GM19397 (cell line): ENCODE data around the gene RBP3.

ENCODE experiments used
- ATAC-seq: cut with Tn5 transposase; IDR thresholded peaks from one replicate; pipeline ENCODE4 v1.9.1; 2021; ENCODE audit warnings: mild to moderate bottlenecking, moderate library complexity; ENCODE audit not compliant: unreplicated experiment

The RBP3 gene

GRCh38 chr10:47348138-47348651 is at the start of gene RBP3:
RBP3 (plus strand) TSS chr10:47348363; CDS start chr10:47348485, 122 bp downstream.
- no peak for ATAC-seq

GRCh38 chr10:47298715-47299114 is 49.4 kb upstream of the RBP3 start:
- ATAC-seq = no peak

- ATAC-seq = no peak
Measured at GRCh38 chr10:47299611-47300428, 48.3 kb upstream of the RBP3 start, which contains the start of gene GDF10. GDF10 (plus strand) TSS chr10:47300197; CDS start chr10:47300652, 455 bp downstream.

- ATAC-seq = no peak
Measured at GRCh38 chr10:47300429-47300931, 47.7 kb upstream of the RBP3 start.

GRCh38 chr10:47301833-47302232 is 46.3 kb upstream of the RBP3 start:
- ATAC-seq = no peak

DNA sequence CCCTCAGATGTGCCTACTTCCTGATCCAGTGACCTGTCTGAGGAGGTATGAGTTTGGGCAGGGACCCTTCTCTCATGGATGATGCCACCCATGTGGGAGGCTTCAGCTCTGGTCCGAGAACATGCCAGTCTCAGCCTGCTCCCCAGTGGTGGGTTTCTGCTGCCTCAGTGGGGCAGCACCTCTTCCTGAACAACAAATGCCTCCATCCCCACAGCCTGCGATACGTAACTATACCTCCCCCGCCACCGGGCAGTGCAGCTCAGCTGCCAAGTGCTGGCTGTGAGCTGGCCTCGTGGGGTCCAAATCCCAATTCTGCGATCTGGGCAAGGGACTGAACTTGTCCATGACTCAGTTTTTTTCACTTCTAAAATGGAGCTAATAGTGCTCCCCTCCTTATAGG is 45.1 kb upstream of the RBP3 start:
- no peak for ATAC-seq

- no peak for ATAC-seq
Measured at GRCh38 chr10:47303866-47304265, 44.3 kb upstream of the RBP3 start.

DNA sequence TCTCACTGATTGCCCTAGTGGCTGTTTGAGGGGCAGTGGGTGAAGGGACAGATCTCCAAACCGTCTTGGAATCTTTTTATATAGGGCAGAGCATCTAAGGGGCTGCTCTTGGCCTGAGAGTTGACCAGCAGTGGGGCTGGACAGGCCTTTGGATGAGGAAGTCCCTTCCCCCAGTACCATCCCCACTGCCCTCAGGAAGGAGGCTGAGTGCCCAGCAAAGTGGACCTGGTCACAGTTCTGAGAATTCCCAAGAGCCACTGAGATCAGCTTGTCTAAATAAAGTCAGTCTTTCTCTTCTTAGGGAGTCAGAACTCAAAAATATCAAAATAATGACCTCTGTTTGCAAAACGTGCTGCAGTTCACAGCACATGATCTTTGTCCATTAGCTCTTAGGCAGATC is 42.6 kb upstream of the RBP3 start:
- ATAC-seq = no peak

DNA sequence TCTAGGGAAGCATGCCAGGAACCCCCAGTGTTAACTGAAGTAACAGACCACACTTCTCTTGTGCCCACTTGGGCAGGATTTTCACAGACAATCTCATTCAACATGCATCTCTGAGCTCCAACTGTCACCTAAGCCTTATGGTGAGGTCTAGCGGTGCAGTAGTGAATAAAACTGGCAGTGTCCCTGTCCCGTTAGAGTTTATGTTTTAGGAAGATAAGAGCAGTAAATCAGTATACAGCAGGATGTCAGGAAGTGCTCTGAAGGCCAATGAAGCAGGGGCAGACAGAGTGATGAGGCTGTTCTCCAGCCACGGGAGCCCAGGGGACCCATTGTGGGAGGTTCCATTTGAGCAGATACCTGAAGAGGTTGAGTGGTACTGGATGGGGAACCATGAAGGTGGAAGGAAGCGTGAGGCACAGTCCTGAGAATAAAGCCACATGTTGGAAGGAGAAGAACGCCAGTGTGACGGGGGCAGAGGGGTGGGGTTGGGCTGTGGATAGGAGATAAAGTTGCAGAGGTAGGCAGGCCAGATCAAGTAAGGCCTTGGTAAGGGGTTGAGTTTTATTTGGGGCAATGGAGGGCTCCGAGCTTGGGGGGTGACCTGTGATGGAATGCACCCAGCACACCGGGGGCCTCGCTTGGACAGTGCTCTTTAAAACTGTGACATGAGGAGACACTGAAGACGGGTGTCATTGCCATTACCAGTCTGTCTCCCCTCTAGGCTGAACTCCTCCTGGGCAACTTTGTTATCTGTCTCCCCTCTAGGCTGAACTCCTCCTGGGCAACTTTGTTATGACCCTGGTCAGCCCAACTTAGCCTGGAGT is 41.6 kb upstream of the RBP3 start:
- no peak for ATAC-seq

DNA sequence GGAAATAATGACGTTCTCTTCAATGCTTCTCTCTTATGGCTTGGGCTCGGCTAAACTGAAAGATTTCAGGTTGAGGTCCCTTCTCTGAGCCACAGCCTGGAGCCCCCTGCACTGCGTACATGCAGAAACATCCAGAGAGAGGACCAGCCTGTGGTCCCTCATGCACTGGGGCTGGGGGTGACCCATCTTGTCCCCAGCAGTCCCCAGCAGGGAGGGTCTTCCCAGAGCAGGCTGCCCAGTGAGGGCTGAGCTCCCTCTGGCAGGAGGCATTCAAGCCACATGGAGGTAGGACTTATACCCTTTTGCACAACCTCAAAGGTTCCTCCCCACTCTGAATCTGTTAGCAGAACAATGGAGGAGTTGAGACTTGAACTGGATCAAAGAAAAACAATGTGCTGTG is 40.8 kb upstream of the RBP3 start:
- no peak for ATAC-seq

GRCh38 chr10:47308775-47309174 is 39.4 kb upstream of the RBP3 start:
- ATAC-seq = no peak

DNA sequence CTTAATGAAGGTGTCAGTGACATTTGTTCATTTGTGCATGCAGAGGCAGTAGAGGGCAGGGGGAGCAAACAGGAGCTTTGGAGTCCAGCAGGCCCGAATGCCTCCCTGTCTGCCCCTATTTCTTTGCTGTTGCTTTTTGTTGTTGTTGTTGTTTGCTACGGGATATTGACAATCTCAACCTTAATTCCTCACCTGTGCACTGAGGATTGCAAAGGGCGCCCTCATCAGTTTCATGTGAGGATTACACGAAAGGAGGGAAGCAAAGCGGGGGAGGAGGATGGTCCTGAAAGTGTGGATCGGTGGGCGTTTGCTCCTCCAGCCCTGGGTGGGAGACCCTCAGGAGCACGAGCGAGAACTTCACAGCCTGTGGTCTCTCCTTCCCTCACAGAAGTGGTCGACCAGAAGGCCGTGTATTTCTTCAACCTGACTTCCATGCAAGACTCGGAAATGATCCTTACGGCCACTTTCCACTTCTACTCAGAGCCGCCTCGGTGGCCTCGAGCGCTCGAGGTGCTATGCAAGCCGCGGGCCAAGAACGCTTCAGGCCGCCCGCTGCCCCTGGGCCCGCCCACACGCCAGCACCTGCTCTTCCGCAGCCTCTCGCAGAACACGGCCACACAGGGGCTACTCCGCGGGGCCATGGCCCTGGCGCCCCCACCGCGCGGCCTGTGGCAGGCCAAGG is 38.6 kb upstream of the RBP3 start:
- ATAC-seq = no peak

DNA sequence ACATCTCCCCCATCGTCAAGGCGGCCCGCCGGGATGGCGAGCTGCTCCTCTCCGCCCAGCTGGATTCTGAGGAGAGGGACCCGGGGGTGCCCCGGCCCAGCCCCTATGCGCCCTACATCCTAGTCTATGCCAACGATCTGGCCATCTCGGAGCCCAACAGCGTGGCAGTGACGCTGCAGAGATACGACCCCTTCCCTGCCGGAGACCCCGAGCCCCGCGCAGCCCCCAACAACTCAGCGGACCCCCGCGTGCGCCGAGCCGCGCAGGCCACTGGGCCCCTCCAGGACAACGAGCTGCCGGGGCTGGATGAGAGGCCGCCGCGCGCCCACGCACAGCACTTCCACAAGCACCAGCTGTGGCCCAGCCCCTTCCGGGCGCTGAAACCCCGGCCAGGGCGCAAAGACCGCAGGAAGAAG is 38.1 kb upstream of the RBP3 start:
- no peak for ATAC-seq

- no peak for ATAC-seq
Measured at GRCh38 chr10:47311193-47311931, 36.8 kb upstream of the RBP3 start.

DNA sequence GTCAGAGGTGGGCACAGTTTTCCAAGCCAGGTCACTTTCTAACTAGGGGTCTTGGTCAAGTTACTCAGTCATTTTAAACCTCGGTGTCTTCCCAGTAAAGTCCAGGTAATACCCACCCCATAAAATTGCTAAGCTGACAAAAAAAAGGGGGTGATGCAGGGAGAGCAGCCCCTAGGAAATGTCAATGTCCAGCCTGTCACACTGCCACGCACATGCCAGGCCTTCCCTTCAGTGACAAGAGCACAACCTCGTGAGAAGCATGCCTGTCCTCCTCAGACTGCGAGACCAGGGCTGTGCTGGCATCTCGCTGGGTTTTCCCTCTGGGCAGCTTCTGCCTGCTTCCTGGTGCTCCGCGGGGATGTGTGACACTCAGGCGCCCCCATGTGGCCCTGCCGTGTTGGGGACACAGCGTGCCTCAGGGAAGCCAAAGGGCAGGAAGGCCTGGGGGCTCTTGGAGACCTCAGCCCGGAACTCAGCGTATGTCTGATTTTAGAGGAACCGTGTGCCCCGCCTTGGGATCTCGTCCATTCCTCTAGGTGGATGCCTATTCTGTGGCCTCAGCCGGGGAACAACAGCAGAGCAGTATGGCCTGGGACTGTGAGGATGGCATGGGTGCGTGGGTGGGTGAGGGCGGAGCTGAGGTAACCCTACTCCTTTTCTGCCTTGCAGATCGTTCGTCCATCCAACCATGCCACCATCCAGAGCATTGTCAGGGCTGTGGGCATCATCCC is 36.1 kb upstream of the RBP3 start:
- peak; percentile 68 for ATAC-seq

GRCh38 chr10:47312663-47312995 is 35.5 kb upstream of the RBP3 start:
- ATAC-seq = no peak

GRCh38 chr10:47314416-47314970 is 33.7 kb upstream of the RBP3 start:
- no peak for ATAC-seq

- ATAC-seq = no peak
Measured at GRCh38 chr10:47315421-47315820, 32.7 kb upstream of the RBP3 start.

DNA sequence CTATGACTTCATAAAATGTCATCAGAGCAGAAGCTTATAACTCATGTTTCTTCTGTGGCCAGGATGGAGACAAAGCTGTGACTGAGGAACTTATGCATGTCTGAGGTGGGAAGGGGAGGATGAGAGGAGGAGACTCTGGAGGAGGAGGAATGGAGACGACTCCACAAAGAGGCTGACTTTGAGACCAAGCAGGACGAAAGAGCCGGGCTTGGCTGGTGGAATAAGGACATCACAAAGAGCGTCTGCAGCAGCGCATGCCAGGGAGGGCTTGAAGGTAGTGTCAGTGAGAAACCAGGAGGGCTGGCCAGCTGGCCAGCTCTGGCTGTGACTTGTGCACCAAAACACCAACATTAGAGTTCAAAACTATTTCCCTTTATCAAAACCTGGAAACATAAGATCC is 32.0 kb upstream of the RBP3 start:
- no peak for ATAC-seq
